IMR-90 (cell line): Measurements from ENCODE around the gene ADCYAP1R1. TPM values are rescaled to one million over a fixed set of nuclear protein-coding genes. Genes with fewer than 3 reads are reported as not detected.

Source experiments
- ATAC-seq: fragments of 200-7000 bp; cut with Tn5 transposase; 2 replicates; pipeline ENCODE4 v1.9.1; 2020; ENCODE audit warnings: low read depth, mild to moderate bottlenecking, moderate library complexity
- BruUV-seq: library from RNA; stranded (reverse); fragments of 400-500 nt; replicated peaks from 2 replicates; lab custom pipeline; 2021; lab: Mats Ljungman, UMichigan
- CTCF ChIA-PET: fragments of 300-600 bp; formaldehyde crosslinking; extraction: SDS; loops from one replicate; lab custom pipeline; 2021; ENCODE audit warnings: antibody characterized with exemption; lab: Yijun Ruan, JAX
- POLR2A ChIA-PET: fragments of 300-600 bp; sonication (Branson Sonifier 250); formaldehyde crosslinking; loops from one replicate; lab custom pipeline; 2022; ENCODE audit warnings: antibody characterized with exemption; ENCODE audit not compliant: unreplicated experiment; lab: Charles Lee
- DNase-seq: peaks from one replicate; pipeline ENCODE4 v3.0.0; 2013
- H2AFZ ChIP-seq: replicated peaks from 2 replicates; pipeline ENCODE3; 2013; ENCODE audit warnings: low read length, mild to moderate bottlenecking; ENCODE audit not compliant: poor library complexity
- H2AK5ac ChIP-seq: 2 replicates; pipeline ENCODE4 v1.6.1; 2013; ENCODE audit warnings: low read depth, low read length, inconsistent platforms
- H2AK9ac ChIP-seq: replicated peaks from 2 replicates; pipeline ENCODE3; 2013; ENCODE audit warnings: mild to moderate bottlenecking, low read depth, low read length, moderate library complexity; ENCODE audit not compliant: poor library complexity
- H2BK120ac ChIP-seq: 2 replicates; pipeline ENCODE4 v1.6.1; 2013; ENCODE audit warnings: low read depth, low read length, inconsistent platforms
- H2BK15ac ChIP-seq: 3 replicates; pipeline ENCODE4 v1.6.1; 2013; ENCODE audit warnings: low read depth, low read length, inconsistent platforms
- H2BK20ac ChIP-seq: 2 replicates; pipeline ENCODE4 v1.6.1; 2013; ENCODE audit warnings: low read depth, mild to moderate bottlenecking, inconsistent platforms, low read length, moderate library complexity
- H2BK5ac ChIP-seq: 2 replicates; pipeline ENCODE4 v1.6.1; 2013; ENCODE audit warnings: mild to moderate bottlenecking, low read depth, low read length, inconsistent platforms; ENCODE audit not compliant: poor library complexity, severe bottlenecking
- H3K14ac ChIP-seq: replicated peaks from 2 replicates; pipeline ENCODE4 v1.6.1; 2013; ENCODE audit warnings: low read depth, low read length, inconsistent platforms
- H3K18ac ChIP-seq: 2 replicates; pipeline ENCODE4 v1.6.1; 2013; ENCODE audit warnings: low read depth, low read length, control low read depth
- H3K23ac ChIP-seq: 2 replicates; pipeline ENCODE4 v1.6.1; 2013; ENCODE audit warnings: low read depth, low read length, inconsistent platforms
- H3K27ac ChIP-seq: 2 replicates; pipeline ENCODE4 v1.5.1; 2013; ENCODE audit warnings: mild to moderate bottlenecking, control low read depth, low read length; ENCODE audit not compliant: insufficient read depth
- H3K27me3 ChIP-seq: 2 replicates; pipeline ENCODE4 v1.6.1; 2013; ENCODE audit warnings: low read length; ENCODE audit not compliant: control insufficient read depth, insufficient read depth
- H3K36me3 ChIP-seq: 2 replicates; pipeline ENCODE4 v1.6.1; 2013; ENCODE audit warnings: low read length, mixed read lengths; ENCODE audit not compliant: control insufficient read depth, insufficient read depth
- H3K4ac ChIP-seq: 2 replicates; pipeline ENCODE4 v1.6.1; 2013; ENCODE audit warnings: low read depth, low read length, inconsistent platforms
- H3K4me1 ChIP-seq: 2 replicates; pipeline ENCODE4 v1.6.1; 2013; ENCODE audit warnings: low read length, mixed read lengths; ENCODE audit not compliant: control insufficient read depth, insufficient read depth
- H3K4me2 ChIP-seq: 2 replicates; pipeline ENCODE4 v1.6.1; 2013; ENCODE audit warnings: low read depth, mild to moderate bottlenecking, control low read depth, low read length, moderate library complexity
- H3K4me3 ChIP-seq: 2 replicates; pipeline ENCODE4 v1.5.1; 2013; ENCODE audit warnings: low read depth, mild to moderate bottlenecking, control low read depth, low read length, moderate library complexity; ENCODE audit not compliant: insufficient read depth
- H3K56ac ChIP-seq: 2 replicates; pipeline ENCODE4 v1.6.1; 2013; ENCODE audit warnings: low read length, inconsistent platforms; ENCODE audit not compliant: insufficient read depth; ENCODE audit errors: extremely low read depth
- H3K79me1 ChIP-seq, 2 experiments: 2 replicates each; pipeline ENCODE4 v1.6.1; 2013; ENCODE audit warnings: low read length in 2 of 2, inconsistent platforms in 1 of 2, low read depth in 1 of 2
- H3K9ac ChIP-seq: 2 replicates; pipeline ENCODE4 v1.6.1; 2013; ENCODE audit warnings: low read depth, low read length, control low read depth
- H3K9me1 ChIP-seq: 2 replicates; pipeline ENCODE4 v1.6.1; 2013; ENCODE audit warnings: low read length, inconsistent platforms; ENCODE audit not compliant: insufficient read depth
- H3K9me3 ChIP-seq: 2 replicates; pipeline ENCODE4 v1.6.1; 2013; ENCODE audit warnings: low read length; ENCODE audit not compliant: control insufficient read depth, insufficient read depth
- H4K20me1 ChIP-seq: 2 replicates; pipeline ENCODE4 v1.6.1; 2013; ENCODE audit warnings: low read length, inconsistent platforms; ENCODE audit not compliant: insufficient read depth
- H4K5ac ChIP-seq: 2 replicates; pipeline ENCODE4 v1.6.1; 2013; ENCODE audit warnings: mild to moderate bottlenecking, low read depth, low read length, control low read depth
- H4K8ac ChIP-seq, 2 experiments: 2 replicates each; pipeline ENCODE4 v1.6.1; 2013; ENCODE audit warnings: low read depth in 2 of 2, low read length in 2 of 2, control low read depth in 1 of 2, inconsistent platforms in 1 of 2
- H4K91ac ChIP-seq: 2 replicates; pipeline ENCODE4 v1.6.1; 2013; ENCODE audit warnings: low read depth, low read length, inconsistent platforms; ENCODE audit not compliant: insufficient read depth
- BHLHE40 ChIP-seq: fragments of 150-350 bp; IDR thresholded peaks from 2 replicates; pipeline ENCODE4 v1.6.1; 2016; ENCODE audit warnings: mild to moderate bottlenecking, low read depth, low read length
- CEBPB ChIP-seq: IDR thresholded peaks from 2 replicates; pipeline ENCODE4 v1.6.1; 2012; ENCODE audit warnings: low read depth, low read length, improper control_type of control experiment
- CHD1 ChIP-seq: IDR thresholded peaks from 2 replicates; pipeline ENCODE4 v1.6.1; 2012; ENCODE audit warnings: low read depth, low read length, improper control_type of control experiment
- CTCF ChIP-seq: conservative IDR thresholded peaks from 2 replicates; pipeline ENCODE4 v1.5.1; 2012; ENCODE audit warnings: mild to moderate bottlenecking, low read depth, low read length, improper control_type of control experiment
- MAFK ChIP-seq: IDR thresholded peaks from 2 replicates; pipeline ENCODE4 v1.6.1; 2012; ENCODE audit warnings: low read depth, low read length, improper control_type of control experiment
- MAZ ChIP-seq: IDR thresholded peaks from 2 replicates; pipeline ENCODE4 v1.6.1; 2012; ENCODE audit warnings: low read depth, mild to moderate bottlenecking, low read length, improper control_type of control experiment, moderate library complexity, borderline replicate concordance
- MXI1 ChIP-seq: IDR thresholded peaks from 2 replicates; pipeline ENCODE4 v1.6.1; 2012; ENCODE audit warnings: low read depth, mild to moderate bottlenecking, low read length, moderate library complexity, borderline replicate concordance
- NFE2L2 ChIP-seq: fragments of 150-350 bp; IDR thresholded peaks from 2 replicates; pipeline ENCODE4 v1.6.1; 2016; ENCODE audit warnings: low read depth, mild to moderate bottlenecking, low read length
- POLR2A ChIP-seq: IDR thresholded peaks from 2 replicates; pipeline ENCODE4 v1.6.1; 2012; ENCODE audit warnings: mild to moderate bottlenecking, low read depth, low read length
- RAD21 ChIP-seq: IDR thresholded peaks from 2 replicates; pipeline ENCODE4 v1.6.1; 2012; ENCODE audit warnings: low read length, improper control_type of control experiment
- RFX5 ChIP-seq: IDR thresholded peaks from 2 replicates; pipeline ENCODE4 v1.8.0; 2012; ENCODE audit warnings: low read depth, mild to moderate bottlenecking, low read length, moderate library complexity
- SMC3 ChIP-seq: fragments of 150-350 bp; IDR thresholded peaks from 2 replicates; pipeline ENCODE4 v1.6.1; 2016; ENCODE audit warnings: low read depth, mild to moderate bottlenecking, antibody characterized with exemption, low read length, moderate library complexity
- USF2 ChIP-seq: fragments of 150-350 bp; IDR thresholded peaks from 2 replicates; pipeline ENCODE4 v1.6.1; 2017; ENCODE audit warnings: mild to moderate bottlenecking, antibody characterized with exemption, low read length, low read depth
- WGBS, 2 experiments: methylation state at CpG; one replicate each; pipeline versions ENCODE4 v1.1.5 to v1.1.7; 2013; ENCODE audit warnings: missing lambda C conversion rate in 2 of 2; ENCODE audit not compliant: insufficient read length in 1 of 2; ENCODE audit errors: extremely low coverage in 2 of 2; 5-methylcytosine and 5-hydroxymethylcytosine counted together
- dilution Hi-C: fragments of 300-500 bp; cut with HindIII; formaldehyde crosslinking; loops from one replicate; pipeline ENCODE4 v1.14.3; 2018; ENCODE audit warnings: low sequenced_read_pairs; ENCODE audit not compliant: unreplicated experiment
- in situ Hi-C: fragments of 300-500 bp; cut with MboI; formaldehyde crosslinking; loops from 3 replicates; pipeline ENCODE4 v1.14.3; 2019; ENCODE audit warnings: low sequenced_read_pairs, inconsistent platforms, mixed read lengths
- intact Hi-C: fragments of 100-400 bp; cut with micrococcal nuclease; formaldehyde crosslinking; loops from 2 replicates; pipeline ENCODE4 v1.10.0; 2022
- polyA plus RNA-seq, 3 experiments: library from polyadenylated mRNA; depleted of rRNA; stranded (reverse); fragments of >200 nt; gene quantifications; 2 replicates each; pipeline ENCODE4 v1.2.3, GENCODE V29; 2012; ENCODE audit warnings: low replicate concordance in 1 of 3
- total RNA-seq: library from RNA; depleted of rRNA; stranded (reverse); fragments of >200 nt; gene quantifications from 2 replicates; pipeline ENCODE4 v1.2.3, GENCODE V29; 2012
- TF ChIP-seq, protein P1 (sequence below): fragments of 150-350 bp; IDR thresholded peaks from 2 replicates; pipeline ENCODE4 v1.6.1; 2016; ENCODE audit warnings: low read depth, mild to moderate bottlenecking, low read length, moderate library complexity, borderline replicate concordance

Gene ADCYAP1R1
- total and polyA plus RNA-seq, 2 of the 4 experiments (the other 2 are of a cell fraction) = not detected

DNA sequence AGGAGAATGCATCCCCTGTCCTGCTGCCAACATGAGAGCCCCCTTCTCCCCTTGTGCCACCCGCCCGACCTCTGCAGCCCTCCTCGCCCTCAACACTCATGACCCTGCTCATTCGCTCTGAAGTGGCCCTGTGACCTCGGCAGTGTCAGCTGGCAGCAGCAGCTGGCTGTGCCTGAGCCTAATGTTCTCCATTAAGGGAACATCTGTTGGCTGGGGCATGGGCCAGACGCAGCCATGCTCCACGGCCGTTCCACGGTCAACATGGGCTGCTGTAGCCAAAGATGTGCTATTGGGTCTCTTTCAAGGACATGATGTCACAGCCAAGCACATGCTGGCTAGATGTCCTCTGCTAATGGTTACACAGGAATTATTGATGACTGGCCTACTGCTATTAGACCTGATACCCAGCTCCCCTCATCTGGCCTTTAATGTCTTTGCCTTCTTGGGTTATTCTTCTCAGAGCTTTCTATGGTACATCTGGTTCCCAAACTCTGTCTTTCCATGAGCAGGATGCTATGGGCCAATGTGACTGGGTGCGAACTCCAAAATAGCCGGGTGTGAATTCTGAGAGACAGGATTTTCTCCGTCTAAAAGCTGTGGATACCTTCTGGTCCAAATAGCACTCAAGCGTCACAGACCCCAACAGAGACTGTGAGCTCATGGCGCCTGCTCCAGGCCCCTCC is 22.4 kb downstream of the ADCYAP1R1 start:
- TF ChIP-seq CTCF = no peak
- no peak for TF ChIP-seq RFX5
- no peak for TF ChIP-seq POLR2A
- no peak for TF ChIP-seq SMC3
- no peak for TF ChIP-seq BHLHE40
- TF ChIP-seq MXI1 = no peak
- TF ChIP-seq, protein P1, sequence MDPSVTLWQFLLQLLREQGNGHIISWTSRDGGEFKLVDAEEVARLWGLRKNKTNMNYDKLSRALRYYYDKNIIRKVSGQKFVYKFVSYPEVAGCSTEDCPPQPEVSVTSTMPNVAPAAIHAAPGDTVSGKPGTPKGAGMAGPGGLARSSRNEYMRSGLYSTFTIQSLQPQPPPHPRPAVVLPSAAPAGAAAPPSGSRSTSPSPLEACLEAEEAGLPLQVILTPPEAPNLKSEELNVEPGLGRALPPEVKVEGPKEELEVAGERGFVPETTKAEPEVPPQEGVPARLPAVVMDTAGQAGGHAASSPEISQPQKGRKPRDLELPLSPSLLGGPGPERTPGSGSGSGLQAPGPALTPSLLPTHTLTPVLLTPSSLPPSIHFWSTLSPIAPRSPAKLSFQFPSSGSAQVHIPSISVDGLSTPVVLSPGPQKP = no peak
- TF ChIP-seq CHD1 = no peak
- no peak for TF ChIP-seq CEBPB
- TF ChIP-seq RAD21 = no peak
- no peak for TF ChIP-seq MAFK
- no peak for TF ChIP-seq USF2
- TF ChIP-seq MAZ = no peak
- no peak for TF ChIP-seq NFE2L2
- no peak overlapping the region for H2AK9ac ChIP-seq
- H3K9me3 ChIP-seq = no peaks in the 10 kb centered on the region
- no peak overlapping the region for H3K14ac ChIP-seq
- H3K4me2 ChIP-seq = no peak overlapping the region
- CTCF ChIA-PET = no interaction called here
- peaks cover 8% of the 10 kb centered on the region; the same call in 1 of the 2 replicates for H3K27me3 ChIP-seq
- H3K18ac ChIP-seq = no peak overlapping the region
- intact Hi-C loops = no loop called here
- H4K20me1 ChIP-seq = no peaks in the 10 kb centered on the region
- in situ Hi-C loops = no loop called here
- H2BK5ac ChIP-seq = no peak overlapping the region
- no peaks in the 10 kb centered on the region for H3K4me1 ChIP-seq
- H3K9ac ChIP-seq = no peak overlapping the region
- H3K9me1 ChIP-seq = peaks cover 5% of the 10 kb centered on the region; the same call in 1 of the 2 replicates
- WGBS, 2 experiments = 53% methylated on average over 9 of the region's 14 CpGs; no CpG with 5 or more reads in 1 of the 2 experiments
- no peak for ATAC-seq
- no peak overlapping the region for H3K27ac ChIP-seq
- no peak overlapping the region for H2AFZ ChIP-seq
- H3K56ac ChIP-seq = no peak overlapping the region
- DNase-seq = no peak
- no peak overlapping the region for H3K4me3 ChIP-seq
- H2BK120ac ChIP-seq = no peak overlapping the region
- POLR2A ChIA-PET = no interaction called here
- no peak overlapping the region for H4K91ac ChIP-seq
- H4K8ac ChIP-seq = no peak overlapping the region
- no TSS peak for BruUV-seq
- H3K79me1 ChIP-seq = no peaks in the 10 kb centered on the region
- no peak overlapping the region for H3K4ac ChIP-seq
- no peak overlapping the region for H2BK20ac ChIP-seq
- H4K5ac ChIP-seq = no peak overlapping the region
- no peak overlapping the region for H2BK15ac ChIP-seq
- no peak overlapping the region for H3K23ac ChIP-seq
- H2AK5ac ChIP-seq = no peak overlapping the region
- dilution Hi-C loops = no loop called here
- H3K36me3 ChIP-seq = no peaks in the 10 kb centered on the region
